SU-DHL-6 (cell line): ENCODE results near the gene ITGA11.

ENCODE experiments used
- EZH2phosphoT487 ChIP-seq: fragments of 200-600 bp; sonication (generic), shearing (Covaris generic); conservative IDR thresholded peaks from 2 replicates; pipeline ENCODE4 v1.6.1; 2018; ENCODE audit warnings: mild to moderate bottlenecking, antibody characterized with exemption, low read length, moderate library complexity, mixed read lengths
- TF ChIP-seq, protein P1 (sequence below): fragments of 200-600 bp; sonication (generic); IDR thresholded peaks from one replicate; pipeline ENCODE4 v1.5.1; 2017; ENCODE audit warnings: antibody characterized with exemption, mild to moderate bottlenecking, low read length, moderate library complexity; ENCODE audit not compliant: insufficient read depth, poor library complexity, severe bottlenecking

DNA sequence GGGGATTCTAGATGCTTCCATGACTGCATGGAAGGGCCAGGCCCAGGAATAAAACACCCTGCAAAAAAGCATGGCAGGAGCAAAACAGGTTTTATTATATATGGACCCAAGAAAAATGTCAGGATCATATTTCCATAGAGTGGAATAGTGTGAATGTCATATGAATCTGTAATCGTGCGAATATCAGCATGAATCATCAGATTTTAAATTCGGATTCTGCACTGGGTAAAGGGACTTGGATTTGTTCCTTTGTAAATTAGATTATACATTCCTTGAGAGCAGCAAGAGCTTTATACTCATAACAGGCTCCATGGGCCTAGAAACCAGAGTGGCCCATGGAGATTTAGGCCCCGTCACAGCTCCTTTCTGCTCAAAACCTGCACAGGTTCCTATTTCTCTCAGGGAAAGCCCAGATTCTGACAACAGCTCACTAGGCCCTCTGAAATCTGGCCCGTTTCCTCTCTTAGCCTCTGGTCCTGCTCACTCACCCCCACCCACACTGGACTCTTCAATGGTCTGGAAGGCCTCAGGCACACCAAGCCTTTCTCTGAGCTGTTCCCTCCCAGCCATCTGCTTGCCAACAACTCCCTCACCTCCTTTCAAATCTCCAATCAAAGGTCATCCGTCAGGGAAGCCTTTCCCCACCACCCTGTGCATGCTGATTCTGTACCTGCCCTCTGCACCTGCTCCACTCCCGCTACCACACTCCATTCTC, 78.4 kb downstream of the ITGA11 start:
- TF ChIP-seq, protein P1, sequence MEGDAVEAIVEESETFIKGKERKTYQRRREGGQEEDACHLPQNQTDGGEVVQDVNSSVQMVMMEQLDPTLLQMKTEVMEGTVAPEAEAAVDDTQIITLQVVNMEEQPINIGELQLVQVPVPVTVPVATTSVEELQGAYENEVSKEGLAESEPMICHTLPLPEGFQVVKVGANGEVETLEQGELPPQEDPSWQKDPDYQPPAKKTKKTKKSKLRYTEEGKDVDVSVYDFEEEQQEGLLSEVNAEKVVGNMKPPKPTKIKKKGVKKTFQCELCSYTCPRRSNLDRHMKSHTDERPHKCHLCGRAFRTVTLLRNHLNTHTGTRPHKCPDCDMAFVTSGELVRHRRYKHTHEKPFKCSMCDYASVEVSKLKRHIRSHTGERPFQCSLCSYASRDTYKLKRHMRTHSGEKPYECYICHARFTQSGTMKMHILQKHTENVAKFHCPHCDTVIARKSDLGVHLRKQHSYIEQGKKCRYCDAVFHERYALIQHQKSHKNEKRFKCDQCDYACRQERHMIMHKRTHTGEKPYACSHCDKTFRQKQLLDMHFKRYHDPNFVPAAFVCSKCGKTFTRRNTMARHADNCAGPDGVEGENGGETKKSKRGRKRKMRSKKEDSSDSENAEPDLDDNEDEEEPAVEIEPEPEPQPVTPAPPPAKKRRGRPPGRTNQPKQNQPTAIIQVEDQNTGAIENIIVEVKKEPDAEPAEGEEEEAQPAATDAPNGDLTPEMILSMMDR: no peak
- no peak for TF ChIP-seq EZH2phosphoT487
